ENCODE results near the gene DNAJC7. TPM values are rescaled to one million over a fixed set of nuclear protein-coding genes. Genes with fewer than 3 reads are reported as not detected.
A peak's percentile ranks its signal among the peaks of the same experiment; 100 is the strongest.

The DNAJC7 gene
- total RNA-seq, 6 experiments from 2014 or later = 85.0 to 115 (median 100) TPM

DNA sequence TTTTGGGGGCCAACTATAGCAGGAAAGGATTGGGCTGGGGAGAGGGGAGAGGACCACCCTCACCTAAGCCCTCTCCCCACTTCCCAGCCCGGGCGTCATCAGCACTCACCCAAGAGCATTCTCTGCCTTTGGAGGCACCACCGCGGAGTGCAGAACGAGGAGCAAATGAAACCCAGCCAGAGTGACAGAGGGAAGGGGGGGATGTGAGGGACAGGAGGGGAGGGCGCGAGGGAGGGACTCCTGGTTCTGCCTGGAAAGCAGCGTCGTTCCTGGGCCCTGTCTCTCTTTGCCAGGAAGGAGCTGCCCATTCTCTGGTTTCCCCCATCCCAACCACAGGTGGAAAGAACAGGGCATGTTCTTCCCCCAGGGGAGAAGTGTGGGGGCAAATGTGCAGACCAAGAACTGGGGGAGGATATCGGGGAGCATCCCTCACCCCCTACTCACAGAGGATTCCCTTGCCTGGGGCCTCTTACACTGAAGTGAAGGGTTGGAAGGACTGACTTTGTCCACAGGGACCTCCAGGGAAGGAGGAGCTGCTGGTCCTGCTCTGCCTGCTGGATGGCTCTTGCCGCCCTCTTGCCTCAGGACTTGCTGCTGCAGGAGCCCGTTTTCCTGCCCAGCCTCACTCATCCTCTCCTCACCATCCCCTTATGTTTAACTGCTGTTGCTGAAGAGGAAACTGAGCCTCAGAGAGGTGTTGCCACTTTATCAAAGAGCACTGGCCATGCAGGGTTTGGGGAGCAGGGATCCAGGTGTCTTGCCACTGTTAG, 36.7 kb upstream of the DNAJC7 start:
- H3K27me3 Mint-ChIP-seq (ENCODE audit: insufficient read depth) = peaks cover 44% of the 10 kb centered on the region
- no peak for DNase-seq
- H3K4me1 Mint-ChIP-seq (ENCODE audit: low read depth) = peaks cover 16% of the 10 kb centered on the region
- H3K27ac Mint-ChIP-seq = no peak overlapping the region
- H3K4me3 Mint-ChIP-seq = no peak overlapping the region
- H3K9me3 Mint-ChIP-seq = no peaks in the 10 kb centered on the region
- TF ChIP-seq, protein P1, sequence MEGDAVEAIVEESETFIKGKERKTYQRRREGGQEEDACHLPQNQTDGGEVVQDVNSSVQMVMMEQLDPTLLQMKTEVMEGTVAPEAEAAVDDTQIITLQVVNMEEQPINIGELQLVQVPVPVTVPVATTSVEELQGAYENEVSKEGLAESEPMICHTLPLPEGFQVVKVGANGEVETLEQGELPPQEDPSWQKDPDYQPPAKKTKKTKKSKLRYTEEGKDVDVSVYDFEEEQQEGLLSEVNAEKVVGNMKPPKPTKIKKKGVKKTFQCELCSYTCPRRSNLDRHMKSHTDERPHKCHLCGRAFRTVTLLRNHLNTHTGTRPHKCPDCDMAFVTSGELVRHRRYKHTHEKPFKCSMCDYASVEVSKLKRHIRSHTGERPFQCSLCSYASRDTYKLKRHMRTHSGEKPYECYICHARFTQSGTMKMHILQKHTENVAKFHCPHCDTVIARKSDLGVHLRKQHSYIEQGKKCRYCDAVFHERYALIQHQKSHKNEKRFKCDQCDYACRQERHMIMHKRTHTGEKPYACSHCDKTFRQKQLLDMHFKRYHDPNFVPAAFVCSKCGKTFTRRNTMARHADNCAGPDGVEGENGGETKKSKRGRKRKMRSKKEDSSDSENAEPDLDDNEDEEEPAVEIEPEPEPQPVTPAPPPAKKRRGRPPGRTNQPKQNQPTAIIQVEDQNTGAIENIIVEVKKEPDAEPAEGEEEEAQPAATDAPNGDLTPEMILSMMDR (IDR thresholded peaks at IDR 0.05) = no peak
- no peaks in the 10 kb centered on the region for H3K36me3 Mint-ChIP-seq (ENCODE audit: low read depth)

DNA sequence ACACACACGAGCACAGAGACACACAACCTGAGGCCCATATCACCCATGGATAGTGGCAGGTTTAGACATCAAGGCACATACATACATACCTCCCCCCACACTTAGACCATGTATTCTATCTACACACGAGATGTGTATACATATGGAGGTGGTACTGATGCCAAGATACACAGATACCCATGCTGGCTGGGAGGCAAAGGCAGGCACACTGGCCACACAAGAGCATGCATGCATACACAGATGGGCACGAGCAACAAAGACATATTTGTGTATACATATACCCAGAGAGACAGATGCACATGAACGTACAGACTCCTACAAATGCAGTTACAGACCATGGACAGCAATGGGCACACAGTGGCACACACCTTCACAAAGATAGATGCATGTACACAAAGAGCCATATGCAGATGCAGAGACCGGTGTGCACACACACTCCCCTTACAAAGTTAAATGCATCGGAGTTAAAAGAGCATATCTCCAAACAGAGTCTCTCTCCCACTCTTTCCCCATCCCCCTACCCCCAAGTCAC, 35.2 kb upstream of the DNAJC7 start:
- DNase-seq = no peak
- Mint-ChIP-seq H3K27me3 (ENCODE audit: insufficient read depth) (peaks cover 52% of the 10 kb centered on the region), H3K9me3 (no peaks in the 10 kb centered on the region), H3K36me3 (ENCODE audit: low read depth) (no peaks in the 10 kb centered on the region), H3K27ac (no peak overlapping the region), H3K4me3 (no peak overlapping the region), H3K4me1 (ENCODE audit: low read depth) (peaks cover 16% of the 10 kb centered on the region)
- TF ChIP-seq, protein P1 (IDR thresholded peaks at IDR 0.05) = no peak

DNA sequence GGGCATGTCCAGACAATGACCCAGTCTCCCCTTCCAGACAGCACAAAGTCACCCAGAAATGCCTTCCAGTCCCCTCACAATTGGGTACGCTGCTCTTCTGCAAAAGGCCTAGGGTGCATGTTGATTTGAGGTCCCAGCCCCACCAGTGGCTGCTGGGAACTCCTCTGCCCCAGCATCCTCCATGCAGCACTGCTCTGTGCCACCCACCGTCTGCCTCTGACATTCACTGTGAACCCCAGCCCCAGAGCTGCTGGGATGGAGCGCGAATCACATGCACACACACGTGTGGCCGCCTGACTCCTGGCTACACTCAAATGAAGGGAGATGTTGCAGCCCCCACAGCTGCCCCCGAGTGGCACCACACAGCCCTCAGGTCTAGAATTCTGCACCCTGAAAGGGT, 34.4 kb upstream of the DNAJC7 start:
- no peaks in the 10 kb centered on the region for H3K9me3 Mint-ChIP-seq
- no peaks in the 10 kb centered on the region for H3K36me3 Mint-ChIP-seq (ENCODE audit: low read depth)
- H3K4me1 Mint-ChIP-seq (ENCODE audit: low read depth) = peaks cover 16% of the 10 kb centered on the region
- no peak overlapping the region for H3K4me3 Mint-ChIP-seq
- H3K27ac Mint-ChIP-seq = no peak overlapping the region
- TF ChIP-seq, protein P1 (IDR thresholded peaks at IDR 0.05) = no peak
- H3K27me3 Mint-ChIP-seq (ENCODE audit: insufficient read depth) = peaks cover 51% of the 10 kb centered on the region
- DNase-seq = no peak

DNA sequence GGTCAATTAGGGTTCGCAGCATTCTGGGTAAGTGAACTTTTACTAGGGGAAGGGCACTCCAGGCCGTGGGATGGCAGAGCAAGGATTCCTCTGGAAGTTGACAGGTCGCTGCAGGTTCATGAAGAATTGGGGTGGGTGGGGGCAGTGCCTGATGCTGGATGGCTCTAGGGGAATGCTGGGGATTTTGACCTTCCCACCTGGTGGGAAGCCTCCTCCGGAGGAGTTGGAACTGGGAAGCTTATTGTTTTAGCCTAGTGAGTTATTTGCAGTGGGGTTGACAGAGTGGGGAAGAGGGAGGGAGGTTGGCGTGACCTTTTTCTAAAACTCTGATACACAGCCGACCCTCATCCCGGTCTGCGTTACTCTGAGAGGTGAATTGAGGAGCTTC, 33.8 kb upstream of the DNAJC7 start:
- Mint-ChIP-seq H3K27ac (no peak overlapping the region), H3K27me3 (ENCODE audit: insufficient read depth) (peaks cover 50% of the 10 kb centered on the region), H3K4me3 (peak overlapping the region; percentile 78), H3K36me3 (ENCODE audit: low read depth) (no peaks in the 10 kb centered on the region), H3K9me3 (no peaks in the 10 kb centered on the region), H3K4me1 (ENCODE audit: low read depth) (peaks cover 15% of the 10 kb centered on the region)
- DNase-seq = no peak
- TF ChIP-seq, protein P1 (IDR thresholded peaks at IDR 0.05) = no peak

- Mint-ChIP-seq H3K27me3 (ENCODE audit: insufficient read depth) (peaks cover 50% of the 10 kb centered on the region), H3K4me3 (peak within 1 kb of the TSS; percentile 81), H3K4me1 (ENCODE audit: low read depth) (peaks cover 10% of the 10 kb centered on the region), H3K9me3 (no peaks in the 10 kb centered on the region), H3K36me3 (ENCODE audit: low read depth) (no peaks in the 10 kb centered on the region), H3K27ac (no peak within 1 kb of the TSS)
- no peak for DNase-seq
- TF ChIP-seq, protein P1 (IDR thresholded peaks at IDR 0.05) = peak; percentile 59
These were observed 33.3 kb upstream of the DNAJC7 start, which contains the start of gene C17orf113 for GRCh38 chr17:42050393-42051012. Gene C17orf113 (minus strand): TSS chr17:42050601. CDS start chr17:42043376, 7,225 bp downstream.
